GM15510 (cell line): Measurements from ENCODE around the gene MDC1.

Experiments
- POLR2A ChIP-seq: IDR thresholded peaks from 3 replicates; pipeline ENCODE4 v1.6.1; 2011; ENCODE audit warnings: borderline replicate concordance; ENCODE audit not compliant: insufficient read length; ENCODE audit errors: extremely low read depth

Gene MDC1

GRCh38 chr6:30654798-30655742, 62.0 kb downstream of the MDC1 start:
- TF ChIP-seq POLR2A = no peak

- TF ChIP-seq POLR2A = no peak
Observed at GRCh38 chr6:30651143-30651542, 65.9 kb downstream of the MDC1 start.
